ENCODE results near the gene ABTB2.

ABTB2 gene

GRCh38 chr11:34314936-34315335 is 42.9 kb downstream of the ABTB2 start:
- no peak for DNase-seq (ENCODE audit: low read depth)

GRCh38 chr11:34314176-34314575 is 43.6 kb downstream of the ABTB2 start:
- DNase-seq (ENCODE audit: low read depth): no peak

GRCh38 chr11:34313099-34313517 is 44.7 kb downstream of the ABTB2 start:
- no peak for DNase-seq (ENCODE audit: low read depth)

GRCh38 chr11:34311126-34311525 is 46.7 kb downstream of the ABTB2 start:
- no peak for DNase-seq (ENCODE audit: low read depth)

GRCh38 chr11:34309965-34310364 is 47.8 kb downstream of the ABTB2 start:
- no peak for DNase-seq (ENCODE audit: low read depth)

- DNase-seq (ENCODE audit: low read depth): no peak
Measured at GRCh38 chr11:34308913-34309585, 48.8 kb downstream of the ABTB2 start.

GRCh38 chr11:34308049-34308912 is 49.5 kb downstream of the ABTB2 start:
- no peak for DNase-seq (ENCODE audit: low read depth)

- DNase-seq (ENCODE audit: low read depth): no peak
Measured at GRCh38 chr11:34305780-34306179, 52.0 kb downstream of the ABTB2 start.

- DNase-seq (ENCODE audit: low read depth): no peak
Measured at GRCh38 chr11:34305193-34305592, 52.6 kb downstream of the ABTB2 start.

GRCh38 chr11:34303028-34303570 is 54.7 kb downstream of the ABTB2 start:
- no peak for DNase-seq (ENCODE audit: low read depth)

GRCh38 chr11:34302046-34302921 is 55.5 kb downstream of the ABTB2 start:
- DNase-seq (ENCODE audit: low read depth): no peak

GRCh38 chr11:34300926-34301295 is 56.9 kb downstream of the ABTB2 start:
- no peak for DNase-seq (ENCODE audit: low read depth)

- no peak for DNase-seq (ENCODE audit: low read depth)
Measured at GRCh38 chr11:34300026-34300925, 57.5 kb downstream of the ABTB2 start.

- no peak for DNase-seq (ENCODE audit: low read depth)
Measured at GRCh38 chr11:34299284-34299972, 58.4 kb downstream of the ABTB2 start.

- DNase-seq (ENCODE audit: low read depth): no peak
Measured at GRCh38 chr11:34298871-34299270, 58.9 kb downstream of the ABTB2 start.

GRCh38 chr11:34296412-34296811 is 61.4 kb downstream of the ABTB2 start:
- DNase-seq (ENCODE audit: low read depth): no peak

GRCh38 chr11:34292546-34292945 is 65.3 kb downstream of the ABTB2 start:
- DNase-seq (ENCODE audit: low read depth): no peak

GRCh38 chr11:34292111-34292510 is 65.7 kb downstream of the ABTB2 start:
- no peak for DNase-seq (ENCODE audit: low read depth)

GRCh38 chr11:34290926-34291325 is 66.9 kb downstream of the ABTB2 start:
- DNase-seq (ENCODE audit: low read depth): no peak

- no peak for DNase-seq (ENCODE audit: low read depth)
Measured at GRCh38 chr11:34288492-34288891, 69.3 kb downstream of the ABTB2 start.
